K562 (cell line): ENCODE data around the gene SS18. TPM values are rescaled to one million over a fixed set of nuclear protein-coding genes. Genes with fewer than 3 reads are reported as not detected.

Source experiments
- ARID1B ChIP-seq: fragments of 450-650 bp; IDR thresholded peaks from 2 replicates; pipeline ENCODE4 v1.6.1; 2016; ENCODE audit warnings: antibody characterized with exemption, mild to moderate bottlenecking, inconsistent platforms
- ARID3A ChIP-seq: IDR thresholded peaks from 2 replicates; pipeline ENCODE4 v1.6.1; 2012; ENCODE audit warnings: low read depth, low read length, improper control_type of control experiment, borderline replicate concordance
- CBFA2T3 ChIP-seq: fragments of 450-650 bp; IDR thresholded peaks from 2 replicates; pipeline ENCODE4 v1.6.1; 2017
- DPF2 ChIP-seq: fragments of 450-650 bp; IDR thresholded peaks from 2 replicates; pipeline ENCODE4 v1.6.1; 2016
- ELF2 ChIP-seq: fragments of 250-450 bp; sonication (Bioruptor Pico); IDR thresholded peaks from 2 replicates; pipeline ENCODE4 v1.5.0; 2021; ENCODE audit warnings: mild to moderate bottlenecking
- GABPB2 ChIP-seq: fragments of 250-450 bp; sonication (Bioruptor Pico); conservative IDR thresholded peaks from 2 replicates; pipeline ENCODE4 v1.5.1; 2021; ENCODE audit warnings: mild to moderate bottlenecking
- HMGXB4 ChIP-seq: sonication (generic); formaldehyde crosslinking; IDR thresholded peaks from 2 replicates; pipeline ENCODE4 v1.8.1; 2023; ENCODE audit warnings: mild to moderate bottlenecking, missing genetic modification reagents
- JUND ChIP-seq, 2 experiments: IDR thresholded peaks; 2 replicates in 1 of 2; 3 replicates in 1 of 2; pipeline ENCODE4 v1.6.1; 2011; ENCODE audit warnings: borderline replicate concordance in 2 of 2, low read depth in 2 of 2, low read length in 2 of 2, improper control_type of control experiment in 1 of 2, missing biosample characterization in 1 of 2, missing genetic modification characterization in 1 of 2, missing genetic modification reagents in 1 of 2
- MEF2A ChIP-seq: IDR thresholded peaks from 2 replicates; pipeline ENCODE4 v1.6.1; 2011; ENCODE audit warnings: low read depth, mild to moderate bottlenecking, low read length, moderate library complexity; ENCODE audit not compliant: control insufficient read depth
- NEUROD1 ChIP-seq: fragments of 150-350 bp; IDR thresholded peaks from 2 replicates; pipeline ENCODE4 v1.6.1; 2014; ENCODE audit warnings: borderline replicate concordance, low read length, low read depth; ENCODE audit not compliant: partially characterized antibody
- PML ChIP-seq: IDR thresholded peaks from 2 replicates; pipeline ENCODE4 v1.6.1; 2012; ENCODE audit warnings: low read length, inconsistent platforms
- PTTG1 ChIP-seq: fragments of 450-650 bp; IDR thresholded peaks from 2 replicates; pipeline ENCODE4 v1.6.1; 2016; ENCODE audit warnings: low read depth, mild to moderate bottlenecking, missing genetic modification characterization, missing compliant biosample characterization
- RAD51 ChIP-seq: fragments of 450-650 bp; IDR thresholded peaks from 2 replicates; pipeline ENCODE4 v1.7.1; 2016; ENCODE audit warnings: low read depth, mild to moderate bottlenecking, borderline replicate concordance
- SPI1 ChIP-seq: IDR thresholded peaks from 2 replicates; pipeline ENCODE4 v1.6.1; 2011; ENCODE audit warnings: low read depth, low read length, control low read depth, borderline replicate concordance
- SRSF7 ChIP-seq: fragments of 200-400 bp; formaldehyde crosslinking; optimal IDR thresholded peaks from 2 replicates; pipeline ENCODE3; 2017; ENCODE audit warnings: mild to moderate bottlenecking, low read depth, low read length
- TFAM ChIP-seq: fragments of 250-450 bp; sonication (Bioruptor Pico); conservative IDR thresholded peaks from 2 replicates; pipeline ENCODE4 v1.5.0; 2021; ENCODE audit warnings: mild to moderate bottlenecking, moderate library complexity
- ZBTB12 ChIP-seq: fragments of 250-450 bp; sonication (Bioruptor Pico); IDR thresholded peaks from 2 replicates; pipeline ENCODE4 v1.4.0; 2020
- ZKSCAN8 ChIP-seq: fragments of 200-800 bp; sonication (Bioruptor generic); IDR thresholded peaks from 2 replicates; pipeline ENCODE4 v1.6.1; 2016; ENCODE audit warnings: missing genetic modification characterization, missing compliant biosample characterization
- ZNF592 ChIP-seq: fragments of 450-650 bp; IDR thresholded peaks from 2 replicates; pipeline ENCODE4 v1.6.1; 2017; ENCODE audit warnings: antibody characterized with exemption, mild to moderate bottlenecking
- polyA plus RNA-seq, 8 experiments: library from polyadenylated mRNA; depleted of rRNA in 4 of 8; stranded (reverse) in 5 of 8; unstranded in 3 of 8; fragments of >200 nt; fragmentation: Nextera tagmentation in 2 of 8; fragmentation: Illumina TruSeq in 1 of 8; extraction: Ambion mirVana in 2 of 8; extraction: Trizol in 1 of 8; gene quantifications; 2 replicates each; pipeline versions ENCODE4 v1.2.1 to v1.2.3, GENCODE V29; 2011 to 2014; ENCODE audit warnings: inconsistent platforms in 1 of 8, missing spikeins in 1 of 8
- total RNA-seq, 7 experiments: library from RNA; depleted of rRNA in 6 of 7; stranded (reverse); fragments of >200 nt in 6 of 7; fragmentation: Illumina TruSeq in 2 of 7; extraction: Trizol in 2 of 7; gene quantifications; 2 replicates each; pipeline versions ENCODE4 v1.2.1 to v1.2.3, GENCODE V29; 2011 to 2021; ENCODE audit warnings: low replicate concordance in 1 of 7

Gene SS18
- total and polyA plus RNA-seq, 9 of the 15 experiments (the other 6 are each of a cell fraction or from before 2014, with no cell fraction given), result 30.9 to 190 (median 102) TPM

- TF ChIP-seq HMGXB4, result no peak
- TF ChIP-seq GABPB2 (CRISPR knock-in tag), result no peak
- peak; percentile 60 for TF ChIP-seq CBFA2T3
- TF ChIP-seq ZKSCAN8, result no peak
- no peak for TF ChIP-seq ELF2
- TF ChIP-seq PML, result no peak
- no peak for TF ChIP-seq SPI1
- no peak for TF ChIP-seq SRSF7
- TF ChIP-seq DPF2, result peak; percentile 53; the same call in 1 of the 2 replicates
- TF ChIP-seq JUND (IDR thresholded peaks at IDR 0.05; ENCODE audit: borderline replicate concordance, low read depth, low read length), result peak; percentile 22; the same call in 1 of the 2 replicates
- TF ChIP-seq JUND (tag; IDR thresholded peaks at IDR 0.05; ENCODE audit: borderline replicate concordance, low read depth, low read length), result peak; percentile 18; the same call in 1 of the 3 replicates
- no peak for TF ChIP-seq PTTG1 (tag)
- no peak for TF ChIP-seq RAD51
- TF ChIP-seq ARID1B, result peak; percentile 81
- TF ChIP-seq MEF2A, result no peak
- no peak for TF ChIP-seq ZBTB12 (CRISPR knock-in tag)
- peak; percentile 59; the same call in 1 of the 2 replicates for TF ChIP-seq ZNF592
- TF ChIP-seq TFAM (CRISPR knock-in tag), result no peak
- no peak for TF ChIP-seq NEUROD1
- 0 out of 2 replicates have a peak, but pooled peaks have one; percentile 17 for TF ChIP-seq ARID3A
Measured at GRCh38 chr18:25990473-25990872, 99.9 kb downstream of the SS18 start (continued).
